Measurements from ENCODE around the gene SLF2. TPM values are rescaled to one million over a fixed set of nuclear protein-coding genes. Genes with fewer than 3 reads are reported as not detected.

Gene SLF2
- total RNA-seq: 3.1 TPM

- no peak for TF ChIP-seq CTCF (IDR thresholded peaks at IDR 0.05)
- intact Hi-C loops (cut with DNase I): loop anchor here (2.0 to 10.0 kb wide), 6 partner anchors 86 to 674 kb away; partner anchors contain the start of genes BTRC, DPCD, KAZALD1 and LZTS2
Observed at GRCh38 chr10:100912605-100913469, at the start of gene SLF2. TSS of gene SLF2 (plus strand) at chr10:100912963. CDS start at chr10:100913111, 148 bp downstream.

DNA sequence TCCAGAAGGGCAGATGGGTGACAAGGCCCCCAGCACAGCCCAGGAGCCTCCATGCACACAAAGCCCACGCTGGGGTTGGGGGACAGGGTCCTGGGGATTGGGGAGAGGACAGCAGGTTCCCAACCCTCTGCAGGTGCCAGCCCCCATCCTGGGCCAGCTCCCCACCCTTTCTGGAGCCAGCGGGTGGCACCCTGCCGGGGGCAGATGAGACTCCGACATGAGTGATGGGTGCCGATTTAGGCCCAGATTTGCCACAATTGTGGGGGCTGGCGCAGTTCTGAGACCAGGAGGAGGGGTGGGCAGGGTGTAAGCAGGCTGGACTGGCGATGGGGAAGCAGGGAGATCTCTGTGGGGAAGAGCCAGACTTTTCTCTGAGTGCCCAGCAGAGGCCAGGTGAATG lies 49.3 kb upstream of the SLF2 start:
- Histone ChIP-seq H3K4me1 (no peaks in the 10 kb centered on the region), H3K9me3 (no peaks in the 10 kb centered on the region), H3K36me3 (no peaks in the 10 kb centered on the region), H3K27ac (no peak overlapping the region), H3K4me3 (no peak overlapping the region), H3K27me3 (no peaks in the 10 kb centered on the region)
- no peak for TF ChIP-seq CTCF (IDR thresholded peaks at IDR 0.05)
- DNase-seq (ENCODE audit: low spot score in 2 of 2): no peak
- intact Hi-C loops (cut with DNase I): no loop called here

More at GRCh38 chr10:100912605-100913469, at the start of gene SLF2:
- H3K9me3 ChIP-seq: no peaks in the 10 kb centered on the region
- H3K27me3 ChIP-seq: no peaks in the 10 kb centered on the region
- H3K36me3 ChIP-seq: peaks cover 13 to 15% of the 10 kb centered on the region in 2 donors
- peaks cover 5 to 20% of the 10 kb centered on the region in 2 donors for H3K4me1 ChIP-seq
- peak; percentile 92 to 99 for DNase-seq (ENCODE audit: low spot score in 2 of 2)
- peak within 1 kb of the TSS; percentile 89 to 90 for H3K27ac ChIP-seq
- peak within 1 kb of the TSS; percentile 84 to 89 for H3K4me3 ChIP-seq

GRCh38 chr10:100864036-100864885 lies 48.5 kb upstream of the SLF2 start:
- intact Hi-C loops (cut with DNase I): no loop called here
- no peak overlapping the region for H3K4me3 ChIP-seq
- H3K36me3 ChIP-seq: no peaks in the 10 kb centered on the region
- no peaks in the 10 kb centered on the region for H3K9me3 ChIP-seq
- TF ChIP-seq CTCF (IDR thresholded peaks at IDR 0.05): no peak
- DNase-seq (ENCODE audit: low spot score in 2 of 2): no peak
- no peaks in the 10 kb centered on the region for H3K27me3 ChIP-seq
- no peak overlapping the region for H3K27ac ChIP-seq
- H3K4me1 ChIP-seq: no peaks in the 10 kb centered on the region

GRCh38 chr10:100864978-100865377 lies 47.8 kb upstream of the SLF2 start:
- no peaks in the 10 kb centered on the region for H3K9me3 ChIP-seq
- intact Hi-C loops (cut with DNase I): no loop called here
- TF ChIP-seq CTCF (IDR thresholded peaks at IDR 0.05): no peak
- no peak overlapping the region for H3K27ac ChIP-seq
- DNase-seq (ENCODE audit: low spot score in 2 of 2): no peak
- H3K27me3 ChIP-seq: no peaks in the 10 kb centered on the region
- no peaks in the 10 kb centered on the region for H3K36me3 ChIP-seq
- H3K4me3 ChIP-seq: no peak overlapping the region
- no peaks in the 10 kb centered on the region for H3K4me1 ChIP-seq

DNA sequence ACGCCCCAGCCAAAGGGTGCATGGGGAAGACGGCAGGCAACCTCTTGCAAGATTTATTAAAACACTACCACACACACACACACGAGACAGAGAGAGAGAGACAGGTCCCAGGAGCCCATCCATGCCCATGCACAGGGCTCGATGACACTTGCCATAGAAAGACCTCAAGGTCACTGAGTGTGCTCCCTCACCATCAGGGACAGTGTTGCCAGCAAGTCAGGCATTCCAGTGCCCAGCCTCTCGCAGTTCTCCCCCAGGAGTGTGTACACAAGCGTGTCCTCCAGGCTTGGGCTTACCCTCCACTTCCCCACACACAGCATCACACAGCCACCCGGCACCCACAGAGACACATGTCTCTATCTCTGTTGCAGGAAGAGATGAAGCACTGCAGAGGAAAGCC lies 46.8 kb upstream of the SLF2 start:
- Histone ChIP-seq H3K36me3 (no peaks in the 10 kb centered on the region), H3K27me3 (no peaks in the 10 kb centered on the region), H3K9me3 (no peaks in the 10 kb centered on the region), H3K27ac (no peak overlapping the region), H3K4me3 (no peak overlapping the region), H3K4me1 (no peaks in the 10 kb centered on the region)
- TF ChIP-seq CTCF (IDR thresholded peaks at IDR 0.05): no peak
- intact Hi-C loops (cut with DNase I): no loop called here
- DNase-seq (ENCODE audit: low spot score in 2 of 2): no peak
